NCI-H345 treated with DMSO at 0.1 percent for 48 hours (cell line): ENCODE results near the gene KRTAP4-11.
"Not testable (repeated sequence)": the region's sequence is repeated elsewhere in the genome, so short reads cannot be mapped to it uniquely, and the experiment has no call there.

Source experiments
- DNase-seq: peaks from one replicate; lab custom pipeline; 2025; ENCODE audit not compliant: unreplicated experiment; lab: John Stamatoyannopoulos, UW

Gene KRTAP4-11

DNA sequence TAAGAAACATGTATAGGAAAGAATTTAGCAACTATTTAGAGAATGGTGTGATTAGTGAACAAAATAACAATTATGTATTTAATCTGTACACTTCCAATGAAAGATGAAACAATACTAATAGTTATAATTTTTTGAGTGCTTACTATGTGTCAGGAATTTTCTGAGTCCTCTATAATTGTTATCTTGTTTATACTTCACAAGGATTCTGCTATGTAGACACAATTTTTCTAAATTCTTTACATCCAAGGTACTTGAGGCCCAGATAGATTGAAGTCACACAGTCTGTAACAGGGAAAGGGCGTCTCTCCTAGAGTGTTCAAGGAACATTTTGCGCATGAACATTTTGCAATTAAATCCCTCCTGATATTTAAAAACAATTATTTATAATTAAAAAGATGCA lies 6.9 kb upstream of the KRTAP4-11 start:
- no peak for DNase-seq

DNA sequence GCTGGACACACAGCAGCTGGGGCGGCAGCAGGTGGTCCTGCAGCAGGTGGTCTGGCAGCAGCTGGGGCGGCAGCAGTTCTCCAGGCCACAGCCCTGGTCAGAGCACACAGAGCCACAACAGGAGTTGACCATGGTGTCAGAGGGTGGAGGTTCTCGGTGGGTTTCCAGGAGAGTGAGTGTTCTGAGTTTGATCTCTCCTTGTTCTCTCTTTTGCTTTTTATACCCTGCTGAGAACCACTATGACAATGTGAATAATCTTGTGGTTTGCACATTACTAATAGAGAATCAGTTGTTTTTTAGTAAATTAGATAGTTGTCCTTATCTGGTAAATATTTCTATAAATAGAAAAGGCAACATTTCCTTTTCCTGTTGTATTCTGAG lies 5.8 kb upstream of the KRTAP4-11 start, which contains the start of gene KRTAP4-12:
Gene KRTAP4-12, minus strand, starts transcription at position 192 of the 381 bp plus-strand sequence. Its CDS starts 60 bp downstream, at position 132.
- DNase-seq = not testable (repeated sequence)

- not testable (repeated sequence) for DNase-seq
These were observed 5.3 kb upstream of the KRTAP4-11 start for GRCh38 chr17:41123292-41123990.

DNA sequence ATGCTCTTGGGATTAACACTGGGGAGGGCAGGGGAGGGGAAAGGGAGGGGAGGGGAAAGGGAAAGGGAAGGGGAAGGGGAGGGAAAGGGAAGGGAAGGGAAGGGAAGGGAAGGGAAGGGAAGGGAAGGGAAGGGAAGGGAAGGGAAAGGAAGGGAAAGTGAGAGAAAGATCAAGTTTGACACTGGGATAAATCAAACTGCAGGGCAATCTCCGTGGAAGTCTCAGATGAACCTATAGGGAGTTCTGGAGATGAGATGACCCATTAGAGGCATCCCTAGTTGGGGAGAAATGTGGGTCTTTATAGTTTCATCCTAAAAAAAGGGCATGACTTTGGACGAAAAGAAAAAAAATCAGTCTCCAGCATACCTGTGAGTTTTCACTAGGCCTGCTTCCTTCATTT lies 3.6 kb upstream of the KRTAP4-11 start:
- no peak for DNase-seq

DNA sequence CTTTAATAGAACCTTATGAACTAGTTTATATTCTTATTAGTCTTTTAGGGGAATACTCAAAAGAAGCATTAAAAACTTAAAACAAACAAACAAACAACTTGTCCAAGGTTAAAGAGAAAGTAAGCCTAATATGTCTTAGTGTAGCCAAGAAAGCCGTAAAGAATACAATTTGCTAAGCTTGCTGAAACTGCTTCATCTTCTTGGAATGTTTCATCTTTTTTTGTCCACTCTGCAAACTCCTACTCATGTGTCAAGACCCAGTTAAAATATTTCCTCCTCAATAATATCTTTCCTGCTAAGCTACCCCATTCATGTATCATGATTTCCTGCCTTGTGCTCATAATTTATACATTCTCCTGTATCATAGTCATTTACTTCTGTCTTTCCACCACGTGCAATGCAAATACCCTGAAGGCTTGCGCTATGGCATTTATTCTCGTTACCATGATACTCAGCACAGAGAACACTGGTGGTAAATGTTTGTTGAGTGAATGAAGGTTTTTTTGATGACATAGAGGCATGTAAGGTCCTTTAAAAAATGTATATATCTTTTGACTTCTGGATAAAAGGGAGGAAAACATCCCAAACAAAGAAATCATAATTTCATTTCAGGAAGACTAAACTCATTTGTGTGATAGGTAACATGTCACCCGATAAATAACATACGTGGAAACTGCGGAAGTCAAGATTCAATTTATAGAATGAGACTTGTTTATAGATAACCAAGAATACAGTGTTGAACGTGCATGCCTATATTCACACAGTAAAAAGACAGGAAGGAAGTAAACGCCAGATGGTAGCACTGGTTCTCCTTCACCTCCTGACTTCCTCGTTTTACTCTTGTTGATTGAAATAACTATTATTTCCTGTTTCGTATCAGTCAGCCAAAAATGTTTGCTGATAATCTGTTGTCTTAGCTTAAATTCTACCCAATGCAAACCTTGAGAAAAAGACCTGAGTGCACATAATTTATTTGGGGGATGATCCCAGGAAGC lies 1.8 kb upstream of the KRTAP4-11 start:
- not testable (repeated sequence) for DNase-seq

DNA sequence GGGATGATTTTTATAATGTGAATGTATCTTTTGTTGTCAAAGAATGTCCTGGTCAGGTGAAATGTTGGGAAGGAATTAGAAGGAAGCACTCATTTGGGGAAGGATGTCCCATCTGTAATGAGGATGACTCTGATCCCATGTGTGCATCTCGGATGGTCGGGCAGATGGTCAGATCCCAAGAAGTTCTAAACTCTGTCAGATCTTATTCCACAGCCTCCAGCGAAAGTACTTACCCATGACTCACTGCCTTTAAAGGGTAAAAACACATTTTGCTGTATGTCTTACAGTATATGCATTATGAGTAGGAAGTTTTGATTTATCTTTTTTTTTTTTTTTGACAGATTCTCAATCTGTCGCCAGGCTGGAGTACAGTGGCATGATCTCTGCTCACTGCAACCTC lies 548 bp upstream of the KRTAP4-11 start:
- DNase-seq = no peak

GRCh38 chr17:41116297-41116696 lies 1.9 kb downstream of the KRTAP4-11 start:
- no peak for DNase-seq

GRCh38 chr17:41111151-41111885 lies 6.9 kb downstream of the KRTAP4-11 start:
- DNase-seq = no peak

DNA sequence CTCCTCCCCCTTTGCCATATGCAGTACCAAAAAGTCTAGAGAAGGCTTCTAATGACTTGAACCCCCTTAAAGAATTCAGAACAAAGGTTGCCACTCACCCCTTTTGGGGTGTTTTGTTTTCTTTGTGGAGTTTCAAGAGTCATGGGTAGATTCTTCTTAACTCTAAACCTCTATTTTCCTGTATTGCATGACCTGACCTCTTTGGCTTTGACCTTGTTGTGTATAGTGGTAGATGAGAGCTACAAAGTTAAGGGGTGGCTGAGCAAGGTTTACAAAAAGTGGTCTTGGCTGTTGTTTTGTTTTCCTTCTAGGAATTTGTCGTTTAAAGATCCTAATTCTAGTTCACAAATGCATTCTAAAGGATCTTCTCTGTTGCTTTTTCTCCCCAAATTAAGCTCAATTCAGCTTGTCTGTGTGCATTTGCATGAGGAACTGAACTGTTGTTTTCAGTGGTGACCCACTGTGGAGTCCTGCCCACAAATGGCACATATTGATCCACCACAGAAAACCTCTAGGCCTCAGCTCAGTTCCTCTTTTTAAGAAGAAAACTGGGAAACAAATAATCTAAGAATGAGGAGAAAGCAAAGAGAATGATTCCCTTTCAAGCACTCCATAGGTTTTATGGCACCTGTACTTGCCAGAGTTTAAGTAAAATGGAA lies 9.3 kb downstream of the KRTAP4-11 start:
- not testable (repeated sequence) for DNase-seq

GRCh38 chr17:41107941-41108450 lies 10.2 kb downstream of the KRTAP4-11 start:
- DNase-seq = no peak

GRCh38 chr17:41105347-41105746 lies 12.8 kb downstream of the KRTAP4-11 start, which contains the start of gene KRTAP4-9:
Gene KRTAP4-9, plus strand, starts transcription at chr17:41105389. Its CDS starts 0 bp downstream, at chr17:41105389.
- not testable (repeated sequence) for DNase-seq

- DNase-seq = not testable (repeated sequence)
These were observed 13.7 kb downstream of the KRTAP4-11 start for GRCh38 chr17:41104386-41105038.

DNA sequence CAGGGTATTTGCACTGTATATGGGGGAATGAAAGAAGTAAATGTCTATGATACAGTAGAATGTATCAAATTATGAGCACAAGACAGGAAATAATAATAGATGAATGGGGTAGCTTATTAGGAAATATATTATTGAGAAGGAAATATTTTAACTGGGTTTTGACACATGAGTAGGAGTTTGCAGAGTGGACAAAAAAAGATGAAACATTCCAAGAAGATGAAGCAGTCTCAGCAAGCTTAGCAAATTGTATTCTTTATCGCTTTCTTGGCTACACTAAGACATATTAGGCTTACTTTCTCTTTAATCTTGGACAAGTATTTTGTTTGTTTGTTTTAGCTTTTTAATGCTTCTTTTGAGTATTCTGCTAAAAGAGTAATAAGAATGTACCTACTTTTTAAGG lies 14.3 kb downstream of the KRTAP4-11 start:
- no peak for DNase-seq

DNA sequence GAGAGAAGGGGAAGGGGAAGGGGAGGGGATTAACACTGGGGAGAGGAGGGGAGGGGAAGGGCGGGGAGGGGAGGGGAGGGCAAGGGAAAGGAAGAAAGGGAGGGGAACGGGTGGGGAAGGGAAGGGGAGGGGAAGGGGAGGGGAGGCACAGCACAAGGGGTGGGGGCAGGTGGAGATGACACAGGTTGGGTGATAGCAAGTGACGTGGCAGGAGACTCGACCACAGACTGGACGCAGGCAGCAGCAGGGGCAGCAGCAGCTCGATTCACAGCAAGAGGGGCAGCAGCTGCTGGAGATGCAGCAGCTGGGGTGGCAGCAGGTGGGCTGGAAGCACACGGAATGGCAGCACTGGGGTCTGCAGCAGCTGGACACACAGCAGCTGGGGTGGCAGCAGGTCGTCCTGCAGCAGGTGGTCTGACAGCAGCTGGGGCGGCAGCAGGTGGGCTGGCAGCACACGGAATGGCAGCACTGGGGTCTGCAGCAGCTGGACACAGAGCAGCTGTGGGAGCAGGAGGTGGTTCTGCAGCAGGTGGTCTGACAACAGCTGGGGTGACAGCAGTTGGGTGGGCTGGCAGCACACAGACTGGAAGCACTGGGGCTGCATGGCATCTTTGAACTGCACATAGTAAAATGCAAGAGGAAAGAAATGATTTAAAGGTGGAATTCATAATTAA lies 16.4 kb downstream of the KRTAP4-11 start, which contains the start of gene KRTAP4-16:
Gene KRTAP4-16, minus strand, starts transcription at position 624 of the 674 bp plus-strand sequence. Its CDS starts 0 bp downstream, at position 624.
- DNase-seq = no peak

- not testable (repeated sequence) for DNase-seq
These were observed 18.3 kb downstream of the KRTAP4-11 start for GRCh38 chr17:41099682-41100480.

GRCh38 chr17:41098481-41098880 lies 19.7 kb downstream of the KRTAP4-11 start:
- DNase-seq = no peak

- no peak for DNase-seq
These were observed 20.1 kb downstream of the KRTAP4-11 start, which contains the start of gene KRTAP4-8 for GRCh38 chr17:41098042-41098441. Gene KRTAP4-8, minus strand, starts transcription at chr17:41098142. Its CDS starts 58 bp downstream, at chr17:41098084.

- DNase-seq = no peak
These were observed 22.1 kb downstream of the KRTAP4-11 start for GRCh38 chr17:41096055-41096454.
